Liver (tissue), 3 donors: ENCODE results near the gene CDH4.

ENCODE experiments used
- GABPA ChIP-seq, 2 donors: IDR thresholded peaks in 1 of 2; conservative IDR thresholded peaks in 1 of 2; 2 replicates each; pipeline ENCODE4 v1.6.1; 2016; ENCODE audit warnings: antibody characterized with exemption in 2 of 2, mild to moderate bottlenecking in 1 of 2, moderate library complexity in 1 of 2
- SP1 ChIP-seq: IDR thresholded peaks from 2 replicates; pipeline ENCODE4 v1.6.1; 2018; ENCODE audit warnings: antibody characterized with exemption, mild to moderate bottlenecking
- TAF1 ChIP-seq: conservative IDR thresholded peaks from 2 replicates; pipeline ENCODE4 v1.6.1; 2016; ENCODE audit warnings: antibody characterized with exemption, mild to moderate bottlenecking
- TF ChIP-seq, protein P1 (sequence below): fragments of 150-350 bp; IDR thresholded peaks from 2 replicates; pipeline ENCODE4 v1.5.1; 2017; ENCODE audit warnings: improper control_type of control experiment, low read depth, low read length; ENCODE audit not compliant: missing input control
- TF ChIP-seq, protein P2 (sequence below): IDR thresholded peaks from 2 replicates; pipeline ENCODE4 v1.6.1; 2016; ENCODE audit warnings: antibody characterized with exemption
- donor health status: healthy.
- donor health status: healthy.

DNA sequence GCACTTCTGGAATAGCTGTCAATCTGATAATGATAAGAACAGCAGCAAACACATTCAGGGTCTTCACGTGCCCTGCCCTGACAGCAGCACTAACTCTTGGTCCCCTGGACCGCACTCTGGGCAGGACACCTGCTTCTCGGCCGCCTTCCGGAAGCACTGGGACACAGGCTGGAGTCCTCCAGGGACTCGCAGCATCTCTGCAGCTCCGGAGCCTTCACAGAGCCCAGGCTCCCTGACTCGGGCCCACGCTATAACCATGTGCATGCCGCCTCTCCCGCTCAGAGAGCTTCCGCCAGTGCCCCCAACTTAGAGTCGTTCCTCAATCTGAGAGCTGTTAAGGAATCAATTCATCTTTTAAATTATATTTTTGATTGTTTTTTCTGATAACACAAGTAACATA lies 436.4 kb downstream of the CDH4 start:
- TF ChIP-seq, protein P1, sequence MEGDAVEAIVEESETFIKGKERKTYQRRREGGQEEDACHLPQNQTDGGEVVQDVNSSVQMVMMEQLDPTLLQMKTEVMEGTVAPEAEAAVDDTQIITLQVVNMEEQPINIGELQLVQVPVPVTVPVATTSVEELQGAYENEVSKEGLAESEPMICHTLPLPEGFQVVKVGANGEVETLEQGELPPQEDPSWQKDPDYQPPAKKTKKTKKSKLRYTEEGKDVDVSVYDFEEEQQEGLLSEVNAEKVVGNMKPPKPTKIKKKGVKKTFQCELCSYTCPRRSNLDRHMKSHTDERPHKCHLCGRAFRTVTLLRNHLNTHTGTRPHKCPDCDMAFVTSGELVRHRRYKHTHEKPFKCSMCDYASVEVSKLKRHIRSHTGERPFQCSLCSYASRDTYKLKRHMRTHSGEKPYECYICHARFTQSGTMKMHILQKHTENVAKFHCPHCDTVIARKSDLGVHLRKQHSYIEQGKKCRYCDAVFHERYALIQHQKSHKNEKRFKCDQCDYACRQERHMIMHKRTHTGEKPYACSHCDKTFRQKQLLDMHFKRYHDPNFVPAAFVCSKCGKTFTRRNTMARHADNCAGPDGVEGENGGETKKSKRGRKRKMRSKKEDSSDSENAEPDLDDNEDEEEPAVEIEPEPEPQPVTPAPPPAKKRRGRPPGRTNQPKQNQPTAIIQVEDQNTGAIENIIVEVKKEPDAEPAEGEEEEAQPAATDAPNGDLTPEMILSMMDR = no peak
- TF ChIP-seq SP1 (no peak), GABPA (IDR thresholded peaks at IDR 0.05 in 1 of 2, conservative IDR thresholded peaks at IDR 0.05 in 1 of 2) (no peak), TAF1 (no peak)
- TF ChIP-seq, protein P2, sequence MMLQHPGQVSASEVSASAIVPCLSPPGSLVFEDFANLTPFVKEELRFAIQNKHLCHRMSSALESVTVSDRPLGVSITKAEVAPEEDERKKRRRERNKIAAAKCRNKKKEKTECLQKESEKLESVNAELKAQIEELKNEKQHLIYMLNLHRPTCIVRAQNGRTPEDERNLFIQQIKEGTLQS = no peak
